GM10248 (cell line): ENCODE data around the gene CRADD.

ENCODE experiments used
- CTCF ChIA-PET: fragments of 300-600 bp; sonication (Branson Sonifier 250); formaldehyde crosslinking; extraction: SDS; loops from one replicate; lab custom pipeline; 2021; ENCODE audit warnings: antibody characterized with exemption; lab: Yijun Ruan, JAX
- POLR2A ChIA-PET: fragments of 350-650 bp; sonication (Branson Sonifier 250); formaldehyde crosslinking; extraction: SDS; loops from one replicate; lab custom pipeline; 2020; ENCODE audit warnings: antibody characterized with exemption; lab: Yijun Ruan, JAX
- DNase-seq: peaks from one replicate; pipeline ENCODE4 v3.0.0; 2012; ENCODE audit errors: extremely low spot score
- CTCF ChIP-seq: IDR thresholded peaks from 2 replicates; pipeline ENCODE4 v1.5.1; 2012; ENCODE audit warnings: mild to moderate bottlenecking, low read depth; ENCODE audit errors: extremely low read depth, missing control alignments, control extremely low read depth

The CRADD gene

GRCh38 chr12:93767524-93767863, 90.3 kb downstream of the CRADD start:
- POLR2A ChIA-PET = no interaction called here
- TF ChIP-seq CTCF = no peak

GRCh38 chr12:93772003-93772700, 95.0 kb downstream of the CRADD start:
- CTCF ChIA-PET = interaction anchor here (1.3 kb wide), 1 partner anchor 56 kb away, joined by 4 read pairs; no protein-coding TSS in a partner anchor
- no peak for DNase-seq
- TF ChIP-seq CTCF = no peak
- POLR2A ChIA-PET = no interaction called here

More at GRCh38 chr12:93767524-93767863, 90.3 kb downstream of the CRADD start:
- no peak for DNase-seq
- CTCF ChIA-PET = interaction anchor here (0.7 to 4.6 kb wide), 10 partner anchors 9 to 334 kb away, joined by 3 to 51 read pairs (median 3); no protein-coding TSS in a partner anchor

GRCh38 chr12:93773122-93773871, 96.1 kb downstream of the CRADD start:
- no peak for TF ChIP-seq CTCF
- ChIA-PET POLR2A (no interaction called here), CTCF (interaction anchor here (0.8 to 2.7 kb wide), 3 partner anchors 11 to 55 kb away, joined by 4 to 7 read pairs (median 4); no protein-coding TSS in a partner anchor)
- DNase-seq = no peak

DNA sequence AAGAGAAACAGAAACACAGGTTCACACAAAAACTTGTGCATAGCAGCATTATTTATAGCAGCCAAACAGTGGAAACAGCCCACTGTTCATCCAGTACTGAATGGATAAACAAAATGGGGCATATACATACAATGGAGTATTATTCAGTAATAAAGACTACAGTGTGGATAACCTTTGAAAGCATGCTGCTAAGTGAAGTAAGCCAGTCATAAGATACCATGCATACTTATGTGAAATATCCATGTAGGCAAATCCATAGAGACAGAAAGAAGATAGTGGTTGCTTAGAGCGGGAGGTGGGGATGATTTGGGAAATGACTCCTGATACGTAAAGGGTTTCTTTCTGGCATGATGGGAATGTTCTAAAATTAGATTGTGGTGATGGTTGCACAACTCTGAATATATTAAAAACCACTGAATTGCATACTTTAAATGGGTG, 99.4 kb downstream of the CRADD start:
- ChIA-PET POLR2A (no interaction called here), CTCF (no interaction called here)
- DNase-seq = no peak
- no peak for TF ChIP-seq CTCF

- ChIA-PET POLR2A (no interaction called here), CTCF (interaction anchor here (0.9 to 1.3 kb wide), 3 partner anchors 16 to 325 kb away, joined by 3 read pairs; no protein-coding TSS in a partner anchor)
- TF ChIP-seq CTCF = no peak
- DNase-seq = no peak
Observed at GRCh38 chr12:93777254-93777653, 100.1 kb downstream of the CRADD start.

GRCh38 chr12:93778306-93778705, 101.1 kb downstream of the CRADD start:
- CTCF ChIA-PET = interaction anchor here (1.3 kb wide), 1 partner anchor 48 kb away, joined by 3 read pairs; no protein-coding TSS in a partner anchor
- POLR2A ChIA-PET = no interaction called here
- no peak for TF ChIP-seq CTCF
- DNase-seq = no peak
